Measurements from ENCODE around the gene ZNF385B. TPM values are rescaled to one million over a fixed set of nuclear protein-coding genes. Genes with fewer than 3 reads are reported as not detected.

ZNF385B gene
- total and polyA plus RNA-seq, 4 donors, result 13.5 to 70.8 (median 45.2) TPM

DNA sequence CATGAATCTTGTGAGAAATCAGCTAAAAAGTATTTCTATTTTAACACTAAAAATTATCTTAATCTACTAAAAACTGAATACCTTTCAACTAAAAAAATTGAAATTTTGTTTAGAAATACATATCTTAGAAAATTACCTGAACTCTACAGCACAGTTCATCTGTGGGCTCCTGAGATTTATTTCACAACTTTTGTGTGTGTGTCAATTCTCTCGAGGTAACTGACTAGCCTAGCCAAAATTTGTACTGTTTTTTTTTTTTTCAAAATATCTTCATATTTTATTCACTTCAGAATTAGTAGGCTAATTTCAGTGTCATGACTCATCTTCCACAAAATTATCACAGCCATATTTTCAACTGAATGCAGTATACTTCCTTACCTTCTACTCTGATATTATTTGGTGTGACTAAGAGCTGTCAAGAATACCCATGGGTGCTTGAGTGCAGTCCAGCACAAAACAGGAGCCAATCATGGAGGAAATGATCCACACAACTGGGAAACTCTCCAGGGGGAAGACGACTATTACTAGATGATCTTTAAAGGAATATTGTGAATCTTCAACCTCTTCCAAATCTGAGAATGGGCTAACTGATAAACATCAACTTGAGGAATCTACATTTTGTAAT, 174.6 kb downstream of the ZNF385B start:
- ATAC-seq (ENCODE audit: insufficient read depth, low FRiP score) (no peak), DNase-seq (no peak)
- Histone ChIP-seq H3K9me3 (ENCODE audit: control insufficient read depth in 4 of 4, insufficient read depth in 3 of 4, low read length in 3 of 4) (no peaks in the 10 kb centered on the region), H3K9ac (ENCODE audit: insufficient read depth in 1 of 2, low read length in 2 of 2) (no peak overlapping the region), H3K36me3 (ENCODE audit: control insufficient read depth in 4 of 4, insufficient read depth in 4 of 4, low read length in 4 of 4) (no peaks in the 10 kb centered on the region), H3K4me3 (no peak overlapping the region), H3K27me3 (ENCODE audit: control insufficient read depth in 3 of 3, insufficient read depth in 3 of 3, low read length in 2 of 3) (no peaks in the 10 kb centered on the region), H3K27ac (ENCODE audit: low read depth in 1 of 2, low read length in 1 of 2) (no peak overlapping the region), H3K4me1 (ENCODE audit: control insufficient read depth in 5 of 5, insufficient read depth in 5 of 5, low read length in 5 of 5) (no peaks in the 10 kb centered on the region)
- 53 to 76% methylated on average over 2 of the region's 2 CpGs for WGBS, 2 donors
- no peak for TF ChIP-seq CTCF (IDR thresholded peaks at IDR 0.05; ENCODE audit: control extremely low read depth, extremely low read depth)

- ATAC-seq (ENCODE audit: insufficient read depth, low FRiP score), result no peak
These were observed 175.3 kb downstream of the ZNF385B start for GRCh38 chr2:179686069-179686468.

DNA sequence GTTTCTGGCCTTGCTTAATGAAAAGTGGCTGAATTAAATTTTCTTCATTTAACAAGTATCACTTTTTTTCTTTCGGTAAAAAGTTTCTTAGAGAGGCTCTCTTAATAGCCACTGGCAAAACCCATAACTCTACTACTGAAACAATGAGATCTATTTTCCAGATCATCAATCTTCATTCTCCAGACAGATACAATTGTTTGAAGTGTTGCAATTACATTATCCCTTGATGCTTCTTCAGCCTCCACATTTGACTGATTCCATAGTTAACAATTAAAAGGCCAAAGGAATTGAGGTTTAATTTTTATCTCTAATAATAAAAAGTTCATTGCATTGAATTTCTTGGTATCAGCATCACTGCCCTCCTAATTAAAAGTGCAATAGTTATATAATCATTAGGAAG, 176.3 kb downstream of the ZNF385B start:
- H3K9me3 ChIP-seq (ENCODE audit: control insufficient read depth in 4 of 4, insufficient read depth in 3 of 4, low read length in 3 of 4), result no peaks in the 10 kb centered on the region
- no peak for DNase-seq
- no peaks in the 10 kb centered on the region for H3K4me1 ChIP-seq (ENCODE audit: control insufficient read depth in 5 of 5, insufficient read depth in 5 of 5, low read length in 5 of 5)
- H3K4me3 ChIP-seq, result no peak overlapping the region
- H3K27me3 ChIP-seq (ENCODE audit: control insufficient read depth in 3 of 3, insufficient read depth in 3 of 3, low read length in 2 of 3), result no peaks in the 10 kb centered on the region
- H3K9ac ChIP-seq (ENCODE audit: insufficient read depth in 1 of 2, low read length in 2 of 2), result no peak overlapping the region
- ATAC-seq (ENCODE audit: insufficient read depth, low FRiP score), result no peak
- 50 to 53% methylated on average over 1 of the region's 1 CpG for WGBS, 2 donors
- H3K36me3 ChIP-seq (ENCODE audit: control insufficient read depth in 4 of 4, insufficient read depth in 4 of 4, low read length in 4 of 4), result no peaks in the 10 kb centered on the region
- TF ChIP-seq CTCF (IDR thresholded peaks at IDR 0.05; ENCODE audit: control extremely low read depth, extremely low read depth), result no peak
- H3K27ac ChIP-seq (ENCODE audit: low read depth in 1 of 2, low read length in 1 of 2), result no peak overlapping the region

More at GRCh38 chr2:179686069-179686468, 175.3 kb downstream of the ZNF385B start:
- TF ChIP-seq CTCF (IDR thresholded peaks at IDR 0.05; ENCODE audit: control extremely low read depth, extremely low read depth), result no peak
- H3K27me3 ChIP-seq (ENCODE audit: control insufficient read depth in 3 of 3, insufficient read depth in 3 of 3, low read length in 2 of 3), result no peaks in the 10 kb centered on the region
- no peak overlapping the region for H3K9ac ChIP-seq (ENCODE audit: insufficient read depth in 1 of 2, low read length in 2 of 2)
- no peak for DNase-seq
- H3K4me3 ChIP-seq, result no peak overlapping the region
- 88 to 93% methylated on average over 2 of the region's 2 CpGs for WGBS, 2 donors
- H3K36me3 ChIP-seq (ENCODE audit: control insufficient read depth in 4 of 4, insufficient read depth in 4 of 4, low read length in 4 of 4), result no peaks in the 10 kb centered on the region
- H3K9me3 ChIP-seq (ENCODE audit: control insufficient read depth in 4 of 4, insufficient read depth in 3 of 4, low read length in 3 of 4), result no peaks in the 10 kb centered on the region
- no peak overlapping the region for H3K27ac ChIP-seq (ENCODE audit: low read depth in 1 of 2, low read length in 1 of 2)
- no peaks in the 10 kb centered on the region for H3K4me1 ChIP-seq (ENCODE audit: control insufficient read depth in 5 of 5, insufficient read depth in 5 of 5, low read length in 5 of 5)

DNA sequence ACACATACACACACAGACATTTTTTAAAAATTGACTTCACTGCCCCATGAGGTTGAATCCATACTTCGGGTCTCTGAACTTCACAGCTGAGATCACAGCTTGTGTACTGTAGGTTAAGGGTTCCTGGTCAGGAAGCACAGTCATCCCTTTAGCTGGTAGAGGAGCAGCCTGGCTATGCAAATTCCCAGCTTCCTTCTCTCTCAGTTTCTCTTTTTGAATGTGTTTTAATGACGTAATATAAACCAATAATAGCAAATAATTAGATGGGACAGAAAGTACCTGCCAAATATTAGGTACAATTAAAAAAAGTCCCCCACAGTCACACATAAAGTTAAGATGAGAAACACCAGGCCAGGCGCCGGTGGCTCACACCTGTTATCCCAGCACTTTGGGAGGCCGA, 178.7 kb downstream of the ZNF385B start:
- Histone ChIP-seq H3K4me3 (no peak overlapping the region), H3K27me3 (ENCODE audit: control insufficient read depth in 3 of 3, insufficient read depth in 3 of 3, low read length in 2 of 3) (no peaks in the 10 kb centered on the region), H3K4me1 (ENCODE audit: control insufficient read depth in 5 of 5, insufficient read depth in 5 of 5, low read length in 5 of 5) (peaks cover 0 to 6% (median 3%) of the 10 kb centered on the region in 5 donors), H3K9ac (ENCODE audit: insufficient read depth in 1 of 2, low read length in 2 of 2) (no peak overlapping the region), H3K27ac (ENCODE audit: low read depth in 1 of 2, low read length in 1 of 2) (no peak overlapping the region), H3K9me3 (ENCODE audit: control insufficient read depth in 4 of 4, insufficient read depth in 3 of 4, low read length in 3 of 4) (no peaks in the 10 kb centered on the region), H3K36me3 (ENCODE audit: control insufficient read depth in 4 of 4, insufficient read depth in 4 of 4, low read length in 4 of 4) (no peaks in the 10 kb centered on the region)
- TF ChIP-seq CTCF (IDR thresholded peaks at IDR 0.05; ENCODE audit: control extremely low read depth, extremely low read depth), result no peak
- whole genome bisulfite sequencing, 2 donors, result 91% methylated on average over 5 of the region's 5 CpGs
- DNase-seq, result no peak
- ATAC-seq (ENCODE audit: insufficient read depth, low FRiP score), result no peak

Data from lung (tissue), 12 donors.